Measurements from ENCODE around the gene ANKRD33B. TPM values are rescaled to one million over a fixed set of nuclear protein-coding genes. Genes with fewer than 3 reads are reported as not detected.
"Not testable (repeated sequence)": the region's sequence is repeated elsewhere in the genome, so short reads cannot be mapped to it uniquely, and the experiment has no call there.

The ANKRD33B gene
- polyA plus RNA-seq (2013, experiment 1 of 2; ENCODE audit: insufficient read length): 3.5 TPM
- polyA plus RNA-seq (2013, experiment 2 of 2; ENCODE audit: insufficient read length): 3.6 TPM

- DNase-seq: peak; percentile 77
Observed at GRCh38 chr5:10563945-10564837, at the start of gene ANKRD33B. ANKRD33B (plus strand) TSS chr5:10564070; CDS start chr5:10564468, 398 bp downstream.

DNA sequence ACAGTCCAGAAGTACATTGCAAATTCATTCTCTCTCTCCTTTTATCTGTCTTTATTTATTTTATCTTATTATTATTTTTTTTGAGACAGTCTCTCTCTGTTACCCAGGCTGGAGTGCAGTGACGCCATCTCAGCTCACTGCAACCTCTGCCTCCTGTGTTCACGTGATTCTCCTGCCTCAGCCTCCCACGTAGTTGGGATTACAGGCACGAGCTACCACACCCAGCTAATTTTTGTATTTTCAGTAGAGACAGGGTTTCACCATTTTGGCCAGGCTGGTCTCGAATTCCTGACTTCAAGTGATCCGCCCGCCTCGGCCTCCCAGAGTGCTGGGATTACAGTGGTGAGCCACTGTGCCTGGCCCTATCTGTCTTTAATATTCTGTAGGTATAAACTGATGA is 49.3 kb upstream of the ANKRD33B start:
- DNase-seq: not testable (repeated sequence)

GRCh38 chr5:10515492-10515891 is 48.4 kb upstream of the ANKRD33B start:
- DNase-seq: no peak

GRCh38 chr5:10518347-10518746 is 45.5 kb upstream of the ANKRD33B start:
- no peak for DNase-seq

GRCh38 chr5:10519729-10520128 is 44.1 kb upstream of the ANKRD33B start:
- no peak for DNase-seq

- DNase-seq: peak; percentile 83
Observed at GRCh38 chr5:10520706-10521105, 43.2 kb upstream of the ANKRD33B start.

DNA sequence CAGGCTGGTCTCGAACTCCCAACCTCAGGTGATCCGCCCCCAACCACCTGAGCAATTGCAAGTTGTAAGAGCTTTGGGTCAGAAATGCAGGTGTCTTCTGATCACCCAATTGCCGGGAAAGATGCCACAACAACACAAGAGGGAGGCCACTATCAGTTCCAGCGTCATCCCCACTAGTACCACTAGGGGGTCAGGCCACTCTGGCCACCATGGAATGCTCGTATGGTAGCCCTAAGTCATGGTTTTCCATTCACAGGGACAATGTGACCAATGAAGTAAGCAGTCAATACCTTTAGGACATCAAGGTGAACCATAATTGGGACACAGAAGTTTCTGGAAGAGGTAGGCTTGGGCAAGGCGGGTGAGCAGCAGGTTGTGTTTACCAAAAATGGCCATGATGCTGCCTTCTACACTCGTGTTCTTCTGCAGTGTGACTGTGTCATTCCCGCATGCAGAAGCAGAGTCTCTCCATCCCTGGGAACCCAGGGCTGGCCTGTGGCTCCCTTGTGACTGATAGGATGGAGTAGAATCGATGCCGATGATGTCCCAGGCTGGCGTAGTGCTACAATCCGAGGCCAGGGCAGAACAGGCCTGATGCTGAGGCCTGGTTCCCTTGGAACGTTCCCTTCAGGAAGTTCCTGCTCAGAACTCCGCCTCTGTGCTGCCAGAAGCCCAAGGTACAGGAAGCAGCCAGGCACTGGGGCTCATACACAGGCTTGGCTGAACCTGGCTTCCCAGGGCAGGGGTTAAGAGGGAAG is 42.2 kb upstream of the ANKRD33B start:
- DNase-seq: no peak

DNA sequence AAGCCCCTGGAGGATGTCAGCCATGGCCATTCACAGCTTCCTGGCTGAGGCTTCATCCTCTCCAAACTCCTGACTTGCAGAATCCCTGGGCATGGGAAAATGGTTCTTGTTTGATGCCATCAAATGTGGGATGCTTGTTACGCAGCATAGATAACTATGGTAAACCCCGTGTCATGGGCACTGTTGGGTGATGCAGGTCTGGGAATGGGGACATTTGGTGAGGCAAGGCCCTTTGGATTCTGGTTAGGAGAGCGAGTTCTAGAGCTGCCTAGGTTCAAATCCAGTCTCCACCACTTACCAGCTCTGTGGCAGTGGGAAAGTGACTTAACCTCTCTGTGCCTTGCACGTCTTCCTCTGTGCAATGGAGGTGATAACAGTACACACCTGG is 41.7 kb upstream of the ANKRD33B start:
- DNase-seq: no peak

- peak; percentile 97 for DNase-seq
Observed at GRCh38 chr5:10524376-10525123, 39.3 kb upstream of the ANKRD33B start.

- DNase-seq: no peak
Observed at GRCh38 chr5:10525124-10525495, 38.8 kb upstream of the ANKRD33B start.

- peak; percentile 88 for DNase-seq
Observed at GRCh38 chr5:10527281-10527950, 36.5 kb upstream of the ANKRD33B start.

DNA sequence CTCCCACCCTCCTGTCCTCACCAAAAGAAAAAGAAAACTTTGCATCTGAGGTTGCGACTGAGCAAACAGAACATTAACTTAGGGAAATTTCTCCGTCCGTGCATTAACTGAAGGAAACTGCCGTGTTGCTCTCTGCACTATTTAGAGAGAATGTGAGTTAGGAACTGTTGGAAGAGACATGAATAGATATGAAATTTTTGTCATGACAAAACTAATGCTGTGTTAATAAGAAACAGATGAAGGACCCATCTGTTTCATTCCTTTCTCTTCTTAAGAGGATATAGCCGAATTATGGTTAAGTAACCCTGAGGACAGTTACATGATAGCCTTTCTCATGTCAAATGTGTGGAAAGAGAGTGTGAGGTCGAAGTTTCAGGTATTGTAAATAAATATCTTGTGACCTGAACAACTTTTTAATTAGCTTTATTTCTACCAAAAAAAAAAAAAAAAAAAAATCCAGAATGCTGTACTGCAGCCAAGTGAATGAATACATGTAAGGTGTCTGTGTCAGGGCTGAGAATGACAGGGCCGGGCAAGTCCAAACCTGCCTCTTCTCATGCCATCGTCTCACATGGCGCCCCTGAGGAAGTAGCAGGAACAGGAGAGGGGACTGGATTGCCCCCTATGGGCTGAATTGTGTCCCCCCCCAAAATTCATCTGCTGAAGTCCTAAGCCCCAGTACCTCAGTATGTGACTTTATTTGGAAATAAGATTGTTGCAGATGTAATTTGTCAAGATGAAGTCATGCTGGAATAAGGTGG is 35.6 kb upstream of the ANKRD33B start:
- peak; percentile 83 for DNase-seq

GRCh38 chr5:10528827-10529226 is 35.0 kb upstream of the ANKRD33B start:
- no peak for DNase-seq

GRCh38 chr5:10530601-10531320 is 33.1 kb upstream of the ANKRD33B start:
- no peak for DNase-seq

DNA sequence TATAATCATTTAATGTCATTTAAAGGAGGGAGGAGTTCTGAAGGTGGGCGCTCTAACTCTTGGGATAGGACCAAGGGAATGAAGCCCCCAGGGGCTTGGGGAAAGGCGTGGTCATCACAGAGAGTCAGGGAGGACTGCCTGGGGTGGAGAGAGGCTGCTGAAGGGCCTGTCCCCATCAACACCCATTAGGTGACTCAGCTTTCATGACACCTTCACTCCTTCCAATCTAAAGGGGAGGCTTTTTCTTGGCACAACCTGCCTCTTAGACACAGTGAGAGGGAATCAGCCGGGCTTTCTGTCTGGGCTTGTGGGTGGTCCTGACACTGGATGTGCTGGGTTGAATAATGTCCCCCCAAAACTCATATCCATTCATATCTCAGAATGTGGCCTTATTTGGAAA is 31.4 kb upstream of the ANKRD33B start:
- DNase-seq: no peak

DNA sequence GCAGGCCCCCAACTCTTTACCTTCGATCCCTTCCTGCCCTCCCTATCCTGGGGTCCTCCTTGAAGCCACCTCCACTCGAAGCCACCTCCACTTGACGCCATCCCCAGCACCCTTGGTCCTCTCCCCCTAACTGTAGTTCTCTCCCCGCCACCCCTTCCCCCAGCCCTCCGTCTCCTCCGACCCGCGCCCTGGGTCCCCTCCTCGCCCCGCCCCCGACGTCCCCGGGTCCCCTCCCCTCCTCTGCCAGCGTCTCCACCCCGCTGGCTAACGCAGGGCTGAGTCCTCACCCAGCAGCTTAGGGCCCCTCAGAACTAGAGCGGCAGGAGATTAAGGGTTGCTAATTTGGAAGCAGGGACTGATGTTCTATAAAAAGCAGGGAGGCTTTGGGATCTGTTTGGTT is 30.6 kb upstream of the ANKRD33B start:
- no peak for DNase-seq

DNA sequence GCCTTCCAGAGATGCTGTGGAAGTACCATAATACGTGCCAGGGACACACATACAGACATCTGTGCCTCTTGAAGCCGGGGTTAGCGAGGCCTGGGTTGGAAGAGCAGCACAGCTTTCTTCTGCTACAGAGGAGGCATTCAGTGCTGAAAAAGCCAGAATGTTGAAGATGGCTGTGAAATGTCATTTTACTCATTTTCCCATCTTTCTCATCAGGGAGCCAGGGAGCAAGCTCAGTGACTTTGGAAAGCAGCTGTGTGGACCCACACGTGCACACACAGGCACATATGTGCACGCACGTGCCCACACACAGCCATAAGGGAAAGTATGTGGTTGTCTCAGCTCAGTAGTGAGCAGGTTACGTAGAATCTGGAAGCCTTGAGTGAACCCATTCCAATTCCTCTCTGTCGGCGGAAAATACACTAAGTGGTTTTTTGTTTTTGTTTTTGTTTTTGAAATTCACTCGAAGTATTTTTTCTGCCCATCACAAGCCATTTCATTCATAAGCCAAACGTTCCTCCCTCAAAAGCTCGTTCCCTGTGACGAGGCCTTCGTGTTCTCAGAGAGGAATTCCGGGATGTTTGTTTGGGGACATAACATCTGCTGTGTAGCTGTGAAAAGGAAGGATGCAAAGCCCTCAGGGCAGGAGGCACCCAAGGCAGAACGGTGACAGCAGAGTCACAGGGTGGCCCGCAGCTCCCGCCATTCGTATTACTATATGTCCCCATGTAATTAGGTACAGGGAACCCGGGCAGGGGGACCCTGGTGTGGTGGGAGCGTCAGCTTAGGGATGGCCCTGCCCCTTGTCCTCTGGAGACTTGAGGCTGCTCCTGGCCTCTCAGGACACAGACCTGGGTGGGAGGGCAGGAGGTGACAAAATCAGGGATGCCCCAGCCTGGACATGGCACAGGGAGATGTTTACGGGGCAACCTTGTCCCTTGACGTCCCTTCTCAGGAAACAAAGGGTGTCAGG is 29.0 kb upstream of the ANKRD33B start:
- no peak for DNase-seq

GRCh38 chr5:10536511-10536910 is 27.4 kb upstream of the ANKRD33B start:
- no peak for DNase-seq

- DNase-seq: no peak
Observed at GRCh38 chr5:10536931-10537579, 26.8 kb upstream of the ANKRD33B start.
